ENCODE data around the gene ADAMTS17.

The ADAMTS17 gene

DNA sequence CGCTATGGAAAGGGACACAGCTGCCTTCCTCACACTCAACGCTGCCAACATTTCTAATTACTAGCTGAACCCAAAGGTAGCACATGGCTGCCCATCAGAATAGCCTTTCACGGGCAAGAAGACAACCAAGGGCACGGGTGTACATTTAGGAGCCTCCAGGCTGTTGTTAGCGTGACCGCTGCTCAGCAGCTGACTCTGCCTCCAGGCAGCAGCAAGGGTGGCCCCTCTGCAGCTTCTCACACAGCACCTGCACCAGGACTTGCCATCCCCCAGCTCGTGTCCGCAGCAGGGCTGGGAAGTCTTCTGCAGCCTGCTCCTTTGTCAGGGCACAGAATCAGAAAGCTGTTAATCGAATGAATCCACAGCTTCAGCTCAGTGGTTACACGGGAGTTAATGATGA, 146.8 kb downstream of the ADAMTS17 start:
- Histone ChIP-seq H3K4me3 (ENCODE audit: low read length in 2 of 2) (no peak overlapping the region), H3K9ac (ENCODE audit: low read length in 2 of 2) (no peak overlapping the region), H3K27ac (ENCODE audit: low read length) (no peak overlapping the region), H3K27me3 (ENCODE audit: control insufficient read depth in 1 of 2, insufficient read depth in 2 of 2, low read length in 2 of 2) (no peaks in the 10 kb centered on the region), H3K36me3 (ENCODE audit: control insufficient read depth in 2 of 2, insufficient read depth in 2 of 2, low read length in 2 of 2) (no peaks in the 10 kb centered on the region), H3K4me1 (ENCODE audit: control insufficient read depth, insufficient read depth, low read length) (peaks cover 12% of the 10 kb centered on the region), H3K9me3 (ENCODE audit: control insufficient read depth in 2 of 2, low read length in 2 of 2) (no peaks in the 10 kb centered on the region)

DNA sequence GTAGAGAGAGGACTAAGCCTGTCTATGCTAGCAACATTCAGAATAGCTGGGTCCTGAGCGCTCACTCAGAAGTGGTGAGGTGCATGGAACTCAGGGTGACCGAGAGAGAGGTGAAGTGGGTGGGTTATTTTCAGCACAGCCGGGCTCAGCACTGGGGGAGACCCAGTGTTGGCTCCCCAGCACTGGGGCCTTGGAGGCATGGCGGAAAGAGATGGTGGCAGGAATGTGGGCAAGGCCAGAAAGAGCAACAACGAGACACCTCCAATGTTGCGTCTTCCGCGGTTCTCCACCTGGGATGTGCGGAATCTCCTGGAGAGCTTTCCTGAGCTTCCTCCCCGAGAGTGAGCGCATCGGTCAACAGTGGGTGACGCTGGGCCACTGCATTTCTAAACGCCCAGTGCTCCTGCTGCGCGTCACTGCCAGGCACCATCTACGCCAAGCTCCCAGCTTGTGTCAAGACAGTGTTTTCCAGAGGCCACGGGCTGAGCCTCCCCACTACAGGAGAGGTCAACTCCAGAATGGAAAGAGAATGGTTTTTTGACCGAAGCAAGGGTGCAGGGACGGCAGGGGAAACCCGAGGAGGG, 148.4 kb downstream of the ADAMTS17 start:
- Histone ChIP-seq H3K36me3 (ENCODE audit: control insufficient read depth in 2 of 2, insufficient read depth in 2 of 2, low read length in 2 of 2) (no peaks in the 10 kb centered on the region), H3K4me1 (ENCODE audit: control insufficient read depth, insufficient read depth, low read length) (peaks cover 12% of the 10 kb centered on the region), H3K27ac (ENCODE audit: low read length) (no peak overlapping the region), H3K9ac (ENCODE audit: low read length in 2 of 2) (no peak overlapping the region), H3K9me3 (ENCODE audit: control insufficient read depth in 2 of 2, low read length in 2 of 2) (no peaks in the 10 kb centered on the region), H3K27me3 (ENCODE audit: control insufficient read depth in 1 of 2, insufficient read depth in 2 of 2, low read length in 2 of 2) (no peaks in the 10 kb centered on the region), H3K4me3 (ENCODE audit: low read length in 2 of 2) (no peak overlapping the region)

DNA sequence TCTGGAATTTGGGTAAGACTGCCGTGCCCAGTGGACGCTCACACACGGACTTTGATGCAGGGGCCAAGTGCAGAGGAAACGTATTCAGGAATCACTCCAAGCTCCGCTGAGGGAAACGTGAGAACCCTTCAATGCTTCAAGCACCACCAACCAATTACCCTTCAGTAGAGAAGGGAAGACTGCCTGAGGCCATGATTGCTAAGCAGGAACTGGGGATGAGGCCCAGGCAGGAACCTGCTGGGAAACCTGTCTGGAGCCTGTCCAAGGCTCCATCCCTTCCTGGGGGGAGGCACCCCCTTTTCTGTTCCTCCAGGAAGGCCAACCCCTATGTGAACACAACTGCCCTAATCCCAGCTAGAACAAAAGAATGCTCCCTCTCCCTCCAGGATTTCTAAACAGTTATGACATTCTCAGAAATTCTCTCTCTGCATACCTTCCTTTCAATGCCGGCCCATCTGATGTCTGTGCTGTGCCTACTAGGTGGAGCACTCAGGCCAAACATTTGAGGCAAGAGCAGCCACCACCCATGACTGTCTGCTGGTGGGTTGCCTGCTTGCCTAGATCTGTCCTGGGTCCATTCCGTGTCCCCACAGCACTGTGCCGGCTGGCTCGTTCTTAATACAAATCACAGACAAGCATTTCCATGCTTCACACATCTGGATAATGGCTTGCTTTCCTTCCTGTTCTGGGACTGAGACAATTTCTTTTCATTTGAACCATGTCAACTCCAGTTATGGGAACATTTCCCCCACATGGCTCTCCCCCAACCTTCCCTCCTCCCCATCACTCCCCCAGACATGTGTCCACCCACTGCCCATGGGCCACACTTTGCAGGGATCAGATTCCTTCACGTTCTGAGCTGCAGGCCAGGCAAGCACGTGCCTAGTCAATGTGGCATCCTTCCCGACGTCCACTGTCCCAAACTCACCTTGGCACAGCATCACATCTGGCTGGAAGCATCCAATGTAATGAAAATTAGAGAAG, 149.4 kb downstream of the ADAMTS17 start:
- H3K9ac ChIP-seq (ENCODE audit: low read length in 2 of 2), result no peak overlapping the region
- H3K4me3 ChIP-seq (ENCODE audit: low read length in 2 of 2), result no peak overlapping the region
- peaks cover 12% of the 10 kb centered on the region for H3K4me1 ChIP-seq (ENCODE audit: control insufficient read depth, insufficient read depth, low read length)
- no peaks in the 10 kb centered on the region for H3K9me3 ChIP-seq (ENCODE audit: control insufficient read depth in 2 of 2, low read length in 2 of 2)
- H3K27ac ChIP-seq (ENCODE audit: low read length), result no peak overlapping the region
- no peaks in the 10 kb centered on the region for H3K36me3 ChIP-seq (ENCODE audit: control insufficient read depth in 2 of 2, insufficient read depth in 2 of 2, low read length in 2 of 2)
- H3K27me3 ChIP-seq (ENCODE audit: control insufficient read depth in 1 of 2, insufficient read depth in 2 of 2, low read length in 2 of 2), result no peaks in the 10 kb centered on the region

DNA sequence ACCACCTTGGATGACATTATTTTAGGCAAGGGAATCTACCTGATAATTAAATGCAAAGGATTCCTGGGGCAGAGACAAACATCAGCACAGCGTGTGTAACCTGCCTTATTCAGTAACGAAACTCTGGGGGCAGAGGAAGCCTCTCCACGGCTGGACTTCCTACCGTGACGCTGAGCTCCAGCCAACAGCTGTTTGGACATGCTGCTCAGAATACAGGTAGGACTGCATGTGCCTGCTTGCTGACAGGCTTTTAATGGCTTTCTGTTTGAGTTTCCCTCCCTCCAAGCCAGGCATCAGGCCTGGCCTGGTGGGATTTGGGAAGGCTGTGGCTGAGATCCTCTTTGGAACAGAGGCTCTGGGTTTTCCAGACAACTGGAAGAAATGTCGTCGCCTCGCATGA, 150.6 kb downstream of the ADAMTS17 start:
- Histone ChIP-seq H3K4me3 (ENCODE audit: low read length in 2 of 2) (no peak overlapping the region), H3K9me3 (ENCODE audit: control insufficient read depth in 2 of 2, low read length in 2 of 2) (no peaks in the 10 kb centered on the region), H3K36me3 (ENCODE audit: control insufficient read depth in 2 of 2, insufficient read depth in 2 of 2, low read length in 2 of 2) (no peaks in the 10 kb centered on the region), H3K27me3 (ENCODE audit: control insufficient read depth in 1 of 2, insufficient read depth in 2 of 2, low read length in 2 of 2) (no peaks in the 10 kb centered on the region), H3K4me1 (ENCODE audit: control insufficient read depth, insufficient read depth, low read length) (peaks cover 12% of the 10 kb centered on the region), H3K9ac (ENCODE audit: low read length in 2 of 2) (no peak overlapping the region), H3K27ac (ENCODE audit: low read length) (no peak overlapping the region)

DNA sequence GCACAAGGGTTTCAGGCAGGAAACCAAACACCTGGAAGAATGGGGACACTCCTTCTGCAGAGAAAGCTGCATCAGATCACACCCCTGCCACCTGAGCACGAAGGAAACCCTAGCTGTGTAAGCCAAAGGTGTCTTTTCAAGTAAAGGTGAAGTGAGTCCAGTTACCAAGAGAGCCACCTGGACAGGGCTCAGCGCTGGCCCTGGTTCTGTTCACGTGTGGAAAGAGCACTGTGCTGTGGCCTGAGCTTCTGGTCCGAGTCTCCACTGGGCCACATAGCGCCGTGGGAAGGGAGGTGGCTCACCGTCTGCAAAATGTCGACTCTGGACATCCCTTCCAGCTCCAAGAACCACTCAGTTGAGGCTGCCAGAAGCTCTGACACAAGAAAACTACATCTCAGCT, 151.1 kb downstream of the ADAMTS17 start:
- H3K4me3 ChIP-seq (ENCODE audit: low read length in 2 of 2), result no peak overlapping the region

DNA sequence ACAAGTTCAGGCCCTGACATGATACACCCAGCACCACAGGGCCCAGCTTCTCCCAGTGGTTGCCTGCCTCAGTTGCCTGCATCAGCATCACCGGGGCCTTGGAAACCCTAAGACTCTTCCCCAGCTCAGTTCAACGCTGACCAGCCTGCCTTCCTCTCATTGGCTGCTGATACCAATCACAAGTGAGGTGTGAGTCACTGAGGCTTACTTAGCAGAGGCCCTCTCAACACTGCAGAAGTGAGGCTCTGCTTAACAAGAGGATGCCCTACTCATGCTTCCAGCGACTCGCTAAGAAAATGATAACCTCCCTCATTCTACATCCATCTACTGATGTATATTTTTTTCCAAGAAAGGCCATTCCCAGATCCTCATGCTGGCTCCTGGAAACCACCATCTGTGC, 151.9 kb downstream of the ADAMTS17 start:
- peaks cover 12% of the 10 kb centered on the region for H3K4me1 ChIP-seq (ENCODE audit: control insufficient read depth, insufficient read depth, low read length)
- H3K9me3 ChIP-seq (ENCODE audit: control insufficient read depth in 2 of 2, low read length in 2 of 2), result no peaks in the 10 kb centered on the region
- no peaks in the 10 kb centered on the region for H3K27me3 ChIP-seq (ENCODE audit: control insufficient read depth in 1 of 2, insufficient read depth in 2 of 2, low read length in 2 of 2)

More for the DNA sequence above, 151.1 kb downstream of the ADAMTS17 start:
- Histone ChIP-seq H3K9ac (ENCODE audit: low read length in 2 of 2) (no peak overlapping the region), H3K36me3 (ENCODE audit: control insufficient read depth in 2 of 2, insufficient read depth in 2 of 2, low read length in 2 of 2) (no peaks in the 10 kb centered on the region), H3K9me3 (ENCODE audit: control insufficient read depth in 2 of 2, low read length in 2 of 2) (no peaks in the 10 kb centered on the region), H3K27ac (ENCODE audit: low read length) (no peak overlapping the region), H3K27me3 (ENCODE audit: control insufficient read depth in 1 of 2, insufficient read depth in 2 of 2, low read length in 2 of 2) (no peaks in the 10 kb centered on the region), H3K4me1 (ENCODE audit: control insufficient read depth, insufficient read depth, low read length) (peaks cover 12% of the 10 kb centered on the region)

DNA sequence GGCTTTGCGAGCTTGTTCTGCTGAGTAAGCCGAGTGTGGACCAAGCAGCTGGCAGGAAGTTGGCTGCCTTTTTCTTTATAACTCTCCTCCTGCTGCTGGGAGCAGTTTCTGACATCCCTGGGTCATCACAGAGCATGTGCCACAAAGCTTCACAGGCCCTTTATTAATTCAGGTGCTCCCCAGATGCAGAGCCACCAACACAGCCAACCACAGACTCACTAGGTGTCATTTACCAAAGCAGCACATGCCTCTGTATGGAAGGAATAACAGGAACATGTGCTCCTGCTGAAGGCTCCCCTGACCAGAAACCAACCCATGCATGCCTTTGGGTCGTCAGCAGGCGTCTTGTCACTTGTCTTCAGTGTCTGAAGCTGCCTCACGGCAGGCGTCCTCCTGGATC, 152.5 kb downstream of the ADAMTS17 start:
- Histone ChIP-seq H3K9me3 (ENCODE audit: control insufficient read depth in 2 of 2, low read length in 2 of 2) (no peaks in the 10 kb centered on the region), H3K9ac (ENCODE audit: low read length in 2 of 2) (no peak overlapping the region), H3K27me3 (ENCODE audit: control insufficient read depth in 1 of 2, insufficient read depth in 2 of 2, low read length in 2 of 2) (no peaks in the 10 kb centered on the region), H3K36me3 (ENCODE audit: control insufficient read depth in 2 of 2, insufficient read depth in 2 of 2, low read length in 2 of 2) (no peaks in the 10 kb centered on the region), H3K4me1 (ENCODE audit: control insufficient read depth, insufficient read depth, low read length) (peaks cover 9% of the 10 kb centered on the region), H3K27ac (ENCODE audit: low read length) (no peak overlapping the region), H3K4me3 (ENCODE audit: low read length in 2 of 2) (no peak overlapping the region)

More for the DNA sequence above, 151.9 kb downstream of the ADAMTS17 start:
- no peaks in the 10 kb centered on the region for H3K36me3 ChIP-seq (ENCODE audit: control insufficient read depth in 2 of 2, insufficient read depth in 2 of 2, low read length in 2 of 2)
- no peak overlapping the region for H3K27ac ChIP-seq (ENCODE audit: low read length)
- H3K4me3 ChIP-seq (ENCODE audit: low read length in 2 of 2), result no peak overlapping the region
- H3K9ac ChIP-seq (ENCODE audit: low read length in 2 of 2), result no peak overlapping the region

DNA sequence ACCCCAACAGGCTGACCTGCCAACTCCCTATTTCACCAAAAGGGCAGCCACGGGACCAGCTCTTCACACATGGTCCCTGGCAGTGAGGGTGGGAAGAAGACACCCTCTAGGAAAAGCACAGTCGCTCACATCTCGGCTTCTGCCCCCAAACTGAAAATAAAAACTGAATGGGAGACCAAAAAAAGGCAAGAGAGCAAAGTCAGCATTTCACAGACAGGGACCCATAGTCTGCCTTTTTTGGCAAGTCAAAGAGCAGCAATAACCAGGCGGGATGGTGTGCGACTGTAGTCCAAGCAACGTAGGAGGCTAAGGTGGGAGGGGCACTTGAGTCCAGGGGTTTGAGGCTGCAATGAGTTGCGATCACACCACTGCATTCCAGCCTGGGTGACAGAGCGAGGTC, 154.1 kb downstream of the ADAMTS17 start:
- Histone ChIP-seq H3K9me3 (ENCODE audit: control insufficient read depth in 2 of 2, low read length in 2 of 2) (no peaks in the 10 kb centered on the region), H3K27me3 (ENCODE audit: control insufficient read depth in 1 of 2, insufficient read depth in 2 of 2, low read length in 2 of 2) (no peaks in the 10 kb centered on the region)

DNA sequence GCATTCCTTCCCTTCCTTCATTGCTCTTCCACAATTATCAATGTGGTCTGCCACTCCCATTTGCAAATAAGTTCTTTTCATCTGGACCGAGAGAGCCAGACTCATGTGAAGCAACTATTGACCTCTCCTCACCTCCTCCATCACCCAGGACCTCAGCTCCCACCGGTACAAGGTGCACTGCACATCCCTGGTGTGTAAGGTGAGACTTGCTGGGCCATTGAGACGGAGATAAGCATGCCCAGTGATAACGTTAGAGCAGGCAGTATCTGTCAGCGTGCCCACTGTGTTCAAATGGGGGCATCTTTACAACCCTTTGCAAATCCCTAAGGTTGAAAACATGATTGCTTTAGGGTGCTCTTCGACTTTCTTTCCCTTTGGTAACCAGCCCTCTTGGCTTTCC, 154.8 kb downstream of the ADAMTS17 start:
- H3K9me3 ChIP-seq (ENCODE audit: control insufficient read depth in 2 of 2, low read length in 2 of 2), result no peaks in the 10 kb centered on the region
- no peak overlapping the region for H3K9ac ChIP-seq (ENCODE audit: low read length in 2 of 2)
- no peak overlapping the region for H3K27ac ChIP-seq (ENCODE audit: low read length)
- no peaks in the 10 kb centered on the region for H3K36me3 ChIP-seq (ENCODE audit: control insufficient read depth in 2 of 2, insufficient read depth in 2 of 2, low read length in 2 of 2)
- H3K4me3 ChIP-seq (ENCODE audit: low read length in 2 of 2), result no peak overlapping the region
- no peaks in the 10 kb centered on the region for H3K27me3 ChIP-seq (ENCODE audit: control insufficient read depth in 1 of 2, insufficient read depth in 2 of 2, low read length in 2 of 2)
- H3K4me1 ChIP-seq (ENCODE audit: control insufficient read depth, insufficient read depth, low read length), result no peaks in the 10 kb centered on the region

More for the DNA sequence above, 154.1 kb downstream of the ADAMTS17 start:
- no peak overlapping the region for H3K9ac ChIP-seq (ENCODE audit: low read length in 2 of 2)
- H3K36me3 ChIP-seq (ENCODE audit: control insufficient read depth in 2 of 2, insufficient read depth in 2 of 2, low read length in 2 of 2), result no peaks in the 10 kb centered on the region
- H3K4me3 ChIP-seq (ENCODE audit: low read length in 2 of 2), result no peak overlapping the region
- H3K27ac ChIP-seq (ENCODE audit: low read length), result no peak overlapping the region
- peaks cover 5% of the 10 kb centered on the region for H3K4me1 ChIP-seq (ENCODE audit: control insufficient read depth, insufficient read depth, low read length)

DNA sequence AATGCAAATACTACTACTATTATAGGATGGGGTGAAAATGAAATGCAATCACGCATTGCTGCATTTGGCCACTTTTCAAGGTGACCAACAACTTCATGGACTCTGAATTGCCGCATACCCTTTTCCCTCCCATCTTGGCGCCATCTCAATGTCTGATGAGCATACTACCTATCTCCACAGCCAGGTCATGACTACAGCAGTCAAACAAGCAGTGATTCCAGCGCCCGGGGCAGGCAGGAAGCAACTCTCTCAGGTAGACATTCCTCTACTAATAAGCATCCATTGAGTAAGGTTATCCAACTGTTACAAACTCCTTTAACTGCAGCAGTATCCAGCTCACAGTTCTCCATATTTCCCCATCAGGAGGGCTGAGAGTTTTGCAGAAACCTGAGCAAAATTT, 155.4 kb downstream of the ADAMTS17 start:
- no peak overlapping the region for H3K27ac ChIP-seq (ENCODE audit: low read length)
- H3K27me3 ChIP-seq (ENCODE audit: control insufficient read depth in 1 of 2, insufficient read depth in 2 of 2, low read length in 2 of 2), result no peaks in the 10 kb centered on the region
- H3K4me3 ChIP-seq (ENCODE audit: low read length in 2 of 2), result no peak overlapping the region
- no peaks in the 10 kb centered on the region for H3K4me1 ChIP-seq (ENCODE audit: control insufficient read depth, insufficient read depth, low read length)
- no peaks in the 10 kb centered on the region for H3K36me3 ChIP-seq (ENCODE audit: control insufficient read depth in 2 of 2, insufficient read depth in 2 of 2, low read length in 2 of 2)
- H3K9ac ChIP-seq (ENCODE audit: low read length in 2 of 2), result no peak overlapping the region
- H3K9me3 ChIP-seq (ENCODE audit: control insufficient read depth in 2 of 2, low read length in 2 of 2), result no peaks in the 10 kb centered on the region

All from stomach smooth muscle (tissue), 2 donors.